Transverse colon (tissue), 4 donors: ENCODE data around the gene ZNF595. TPM values are rescaled to one million over a fixed set of nuclear protein-coding genes. Genes with fewer than 3 reads are reported as not detected.

Source experiments
- total RNA-seq, 4 donors: library from RNA; depleted of rRNA; stranded (reverse); fragments of >200 nt; gene quantifications; one replicate each; pipeline ENCODE4 v1.1.0, GENCODE V29; 2016

Gene ZNF595
- total RNA-seq, 4 donors from 2014 or later: 7.2 to 23.3 (median 12.6) TPM

Other genes starting within 250 kb of the ZNF595 start
- gene ZNF718, start 71.2 kb downstream of the ZNF595 start, total RNA-seq: 1 to 10 TPM; 4.9 to 9.4 (median 7.3) TPM